Vagina (tissue), 2 donors: Measurements from ENCODE around the gene P4HTM. TPM values are rescaled to one million over a fixed set of nuclear protein-coding genes. Genes with fewer than 3 reads are reported as not detected.

Experiments
- DNase-seq, 2 donors: peaks; one replicate each; pipeline ENCODE4 v3.0.0-alpha.2; 2017; ENCODE audit errors: extremely low spot score in 2 of 2
- H3K27ac ChIP-seq: fragments of 200-600 bp; sonication (generic); one replicate; pipeline ENCODE4 v1.5.1; 2019
- H3K27me3 ChIP-seq: fragments of 200-600 bp; sonication (generic); one replicate; pipeline ENCODE4 v1.5.1; 2019
- H3K36me3 ChIP-seq, 2 donors: fragments of 200-600 bp; sonication (generic); one replicate each; pipeline ENCODE4 v1.5.1; 2017 to 2019
- H3K4me1 ChIP-seq: fragments of 200-600 bp; sonication (generic); one replicate; pipeline ENCODE4 v1.5.1; 2019
- H3K4me3 ChIP-seq, 2 donors: fragments of 200-600 bp; sonication (generic); 1 replicate in 1 of 2; 2 replicates in 1 of 2; pipeline ENCODE4 v1.5.1; 2016 to 2019
- H3K9me3 ChIP-seq: fragments of 200-600 bp; sonication (generic); one replicate; pipeline ENCODE4 v1.5.1; 2019
- CTCF ChIP-seq, 3 experiments: fragments of 450-650 bp in 2 of 3; fragments of 200-600 bp in 1 of 3; sonication (generic) in 1 of 3; IDR thresholded peaks; one replicate each; pipeline ENCODE4 v1.5.1; 2017 to 2019; ENCODE audit warnings: antibody characterized with exemption in 3 of 3, mild to moderate bottlenecking in 2 of 3, moderate library complexity in 2 of 3
- POLR2A ChIP-seq, 2 donors: fragments of 450-650 bp; IDR thresholded peaks; one replicate each; pipeline ENCODE4 v1.6.1; 2017; ENCODE audit warnings: antibody characterized with exemption in 2 of 2, mild to moderate bottlenecking in 2 of 2, moderate library complexity in 2 of 2
- POLR2AphosphoS5 ChIP-seq, 2 donors: sonication (generic); formaldehyde crosslinking; IDR thresholded peaks; one replicate each; pipeline ENCODE4 v1.9.0; 2017; ENCODE audit warnings: antibody characterized with exemption in 2 of 2, mild to moderate bottlenecking in 2 of 2, low read depth in 1 of 2; ENCODE audit not compliant: insufficient read depth in 1 of 2
- intact Hi-C: fragments of 100-400 bp; cut with DNase I; formaldehyde crosslinking; loops from one replicate; pipeline ENCODE4 v1.15.1; 2023
- total RNA-seq: library from RNA; depleted of rRNA; stranded (reverse); fragments of >200 nt; gene quantifications from one replicate; pipeline ENCODE4 v1.2.3, GENCODE V29; 2016

P4HTM gene
- total RNA-seq, 1 donor from 2014 or later, result 43.5 TPM

DNA sequence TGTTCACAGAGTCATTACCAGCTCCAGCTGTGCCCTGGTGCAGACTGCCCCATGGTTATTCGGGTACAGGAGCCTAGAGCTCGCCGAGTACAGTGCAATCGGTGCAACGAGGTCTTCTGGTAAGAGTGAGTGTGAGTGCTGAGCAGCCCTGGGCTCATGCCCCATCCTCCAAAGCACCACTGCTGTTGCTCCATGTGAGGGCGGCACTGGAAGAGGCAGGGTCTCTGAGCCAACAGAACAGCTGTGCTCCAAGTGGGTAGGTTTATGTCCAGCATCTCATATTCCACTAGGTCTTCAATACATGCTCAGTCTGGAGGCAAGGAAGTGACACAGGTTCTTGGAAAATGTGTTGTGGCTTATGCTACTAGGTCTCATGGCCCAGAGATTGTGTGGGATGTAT lies 19.5 kb upstream of the P4HTM start:
- no peaks in the 10 kb centered on the region for H3K9me3 ChIP-seq
- intact Hi-C loops, result no loop called here
- H3K4me1 ChIP-seq, result no peaks in the 10 kb centered on the region
- no peak overlapping the region for H3K27ac ChIP-seq
- DNase-seq, result no peak
- TF ChIP-seq POLR2AphosphoS5 (IDR thresholded peaks at IDR 0.05; ENCODE audit: insufficient read depth in 1 of 2, low read depth in 1 of 2) (no peak), POLR2A (IDR thresholded peaks at IDR 0.05) (no peak), CTCF (IDR thresholded peaks at IDR 0.05) (no peak)
- no peak overlapping the region for H3K4me3 ChIP-seq
- no peaks in the 10 kb centered on the region for H3K27me3 ChIP-seq
- H3K36me3 ChIP-seq, result peaks cover 0 to 88% of the 10 kb centered on the region in 2 donors

DNA sequence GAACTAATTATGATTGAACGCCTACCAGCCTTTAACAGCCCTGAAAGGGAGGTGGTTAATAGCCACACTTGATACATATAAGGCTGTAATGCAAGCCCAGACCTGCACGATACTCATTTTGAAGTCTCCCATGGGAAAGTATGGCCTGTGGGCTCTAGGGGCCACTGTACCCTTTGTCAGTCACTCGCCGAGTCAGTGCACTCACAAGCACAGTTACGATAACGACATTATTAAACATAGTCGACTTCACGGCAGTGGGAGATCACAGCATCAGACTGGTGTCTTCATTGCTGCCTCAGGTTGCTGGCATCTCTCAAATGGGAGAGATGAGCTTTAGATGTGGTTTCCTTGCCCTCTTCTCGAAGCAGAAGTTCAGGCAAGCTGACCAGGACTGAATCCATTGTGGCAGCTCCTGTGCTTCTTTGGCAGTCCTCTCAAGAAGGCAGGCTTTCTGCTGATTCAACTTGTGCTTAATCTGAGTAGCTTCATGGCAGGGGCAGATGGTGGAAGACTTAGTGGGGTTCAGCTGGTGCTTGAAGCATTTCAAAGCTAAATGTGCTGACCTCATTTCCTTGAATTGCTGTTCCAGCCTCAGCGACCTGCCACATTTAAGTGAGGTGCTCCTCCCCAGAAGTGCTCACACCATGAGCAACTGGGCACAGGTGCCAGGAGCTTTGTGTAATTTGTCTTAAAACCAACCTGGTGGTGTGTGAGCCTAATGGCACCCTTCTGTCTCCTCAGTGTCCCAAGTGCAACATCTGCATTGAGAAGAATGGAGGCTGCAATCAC lies 15.8 kb upstream of the P4HTM start:
- Histone ChIP-seq H3K4me1 (no peaks in the 10 kb centered on the region), H3K27ac (no peak overlapping the region), H3K27me3 (no peaks in the 10 kb centered on the region), H3K36me3 (peaks cover 0 to 89% of the 10 kb centered on the region in 2 donors), H3K9me3 (no peaks in the 10 kb centered on the region), H3K4me3 (no peak overlapping the region)
- intact Hi-C loops, result no loop called here
- no peak for DNase-seq
- TF ChIP-seq POLR2AphosphoS5 (IDR thresholded peaks at IDR 0.05; ENCODE audit: insufficient read depth in 1 of 2, low read depth in 1 of 2), result no peak
- no peak for TF ChIP-seq CTCF (IDR thresholded peaks at IDR 0.05)
- TF ChIP-seq POLR2A (IDR thresholded peaks at IDR 0.05), result no peak

GRCh38 chr3:48979451-48979850 lies 10.6 kb upstream of the P4HTM start:
- Histone ChIP-seq H3K4me3 (no peak overlapping the region), H3K27ac (no peak overlapping the region), H3K4me1 (no peaks in the 10 kb centered on the region), H3K27me3 (no peaks in the 10 kb centered on the region), H3K9me3 (no peaks in the 10 kb centered on the region), H3K36me3 (peaks cover 6 to 88% of the 10 kb centered on the region in 2 donors)
- intact Hi-C loops, result no loop called here
- TF ChIP-seq POLR2AphosphoS5 (IDR thresholded peaks at IDR 0.05; ENCODE audit: insufficient read depth in 1 of 2, low read depth in 1 of 2) (no peak), CTCF (IDR thresholded peaks at IDR 0.05) (no peak)
- no peak for DNase-seq

GRCh38 chr3:48980295-48980694 lies 9.7 kb upstream of the P4HTM start:
- H3K36me3 ChIP-seq, result peaks cover 6 to 86% of the 10 kb centered on the region in 2 donors
- no peak overlapping the region for H3K27ac ChIP-seq
- H3K9me3 ChIP-seq, result no peaks in the 10 kb centered on the region
- no peaks in the 10 kb centered on the region for H3K4me1 ChIP-seq
- DNase-seq, result no peak
- TF ChIP-seq POLR2AphosphoS5 (IDR thresholded peaks at IDR 0.05; ENCODE audit: insufficient read depth in 1 of 2, low read depth in 1 of 2), result no peak
- TF ChIP-seq CTCF (IDR thresholded peaks at IDR 0.05), result no peak
- TF ChIP-seq POLR2A (IDR thresholded peaks at IDR 0.05), result no peak
- no peak overlapping the region for H3K4me3 ChIP-seq
- no peaks in the 10 kb centered on the region for H3K27me3 ChIP-seq
- intact Hi-C loops, result no loop called here

DNA sequence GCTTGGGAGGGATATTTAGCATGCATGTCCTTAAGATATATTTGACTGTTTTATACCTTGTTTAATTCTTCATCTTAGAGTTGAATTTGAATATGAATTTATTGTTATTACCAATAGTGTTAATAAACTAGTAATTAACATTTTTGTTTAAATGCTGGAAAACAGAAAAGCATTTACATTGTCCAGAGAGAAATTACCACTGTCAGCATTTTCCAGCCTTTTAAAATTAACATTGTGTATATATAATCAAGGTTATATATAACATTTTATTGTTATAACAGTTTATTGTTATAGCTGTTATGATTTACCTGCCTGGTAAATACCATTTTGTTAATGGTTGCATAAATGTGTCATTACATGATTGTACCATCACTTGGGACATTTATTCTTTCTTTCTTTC lies 8.0 kb upstream of the P4HTM start:
- H3K4me3 ChIP-seq, result no peak overlapping the region
- H3K27ac ChIP-seq, result no peak overlapping the region
- intact Hi-C loops, result no loop called here
- no peak for TF ChIP-seq POLR2A (IDR thresholded peaks at IDR 0.05)
- TF ChIP-seq POLR2AphosphoS5 (IDR thresholded peaks at IDR 0.05; ENCODE audit: insufficient read depth in 1 of 2, low read depth in 1 of 2), result no peak
- TF ChIP-seq CTCF (IDR thresholded peaks at IDR 0.05), result no peak
- H3K36me3 ChIP-seq, result peaks cover 6 to 69% of the 10 kb centered on the region in 2 donors
- no peaks in the 10 kb centered on the region for H3K4me1 ChIP-seq
- DNase-seq, result no peak
- no peaks in the 10 kb centered on the region for H3K27me3 ChIP-seq
- H3K9me3 ChIP-seq, result no peaks in the 10 kb centered on the region
